Stomach (tissue), 9 donors: ENCODE data around the gene FAM168A. TPM values are rescaled to one million over a fixed set of nuclear protein-coding genes. Genes with fewer than 3 reads are reported as not detected.

Experiments
- DNase-seq, 2 donors: peaks; one replicate each; pipeline versions ENCODE4 v3.0.0 to v3.0.0-alpha.2; 2013 to 2019
- H3K27ac ChIP-seq, 5 donors: fragments of 200-600 bp in 4 of 5; sonication (generic) in 4 of 5; one replicate each; pipeline ENCODE4 v1.5.1; 2013 to 2019; ENCODE audit warnings: mild to moderate bottlenecking in 1 of 5, moderate library complexity in 1 of 5
- H3K27me3 ChIP-seq, 3 donors: fragments of 200-600 bp; sonication (generic); one replicate each; pipeline ENCODE4 v1.5.1; 2017 to 2019; ENCODE audit warnings: mixed run types in 1 of 3
- H3K36me3 ChIP-seq, 4 donors: fragments of 200-600 bp; sonication (generic); 1 replicate in 3 of 4; 2 replicates in 1 of 4; pipeline ENCODE4 v1.5.1; 2016 to 2019
- H3K4me1 ChIP-seq, 4 donors: fragments of 200-600 bp; sonication (generic); one replicate each; pipeline ENCODE4 v1.5.1; 2016 to 2019
- H3K4me3 ChIP-seq, 4 donors: fragments of 200-600 bp; sonication (generic) in 3 of 4; one replicate each; pipeline ENCODE4 v1.5.1; 2016 to 2019; ENCODE audit warnings: mild to moderate bottlenecking in 1 of 4
- H3K9me3 ChIP-seq, 4 donors: fragments of 200-600 bp; sonication (generic); one replicate each; pipeline ENCODE4 v1.5.1; 2016 to 2019
- EP300 ChIP-seq: sonication (generic); formaldehyde crosslinking; IDR thresholded peaks from one replicate; pipeline ENCODE4 v1.6.1; 2017; ENCODE audit warnings: antibody characterized with exemption
- POLR2A ChIP-seq, 4 donors: fragments of 450-650 bp; IDR thresholded peaks; one replicate each; pipeline ENCODE4 v1.6.1; 2016; ENCODE audit warnings: antibody characterized with exemption in 4 of 4, control low read depth in 2 of 4, mild to moderate bottlenecking in 1 of 4, moderate library complexity in 1 of 4
- POLR2AphosphoS5 ChIP-seq, 3 donors: sonication (generic); formaldehyde crosslinking; IDR thresholded peaks; one replicate each; pipeline ENCODE4 v1.6.1; 2016; ENCODE audit warnings: antibody characterized with exemption in 3 of 3
- WGBS, 5 donors: extraction: QIAGEN DNeasy Blood & Tissue Kit in 3 of 5; methylation state at CpG; one replicate each; pipeline versions ENCODE4 v1.1.5 to v1.1.7; 2013 to 2018; 5-methylcytosine and 5-hydroxymethylcytosine counted together
- intact Hi-C: fragments of 100-400 bp; cut with DNase I; formaldehyde crosslinking; loops from one replicate; pipeline ENCODE4 v1.15.1; 2023; ENCODE audit warnings: low total_unique reads
- polyA plus RNA-seq, 3 donors: library from polyadenylated mRNA; stranded (reverse); fragments of 200-250 nt; gene quantifications; one replicate each; pipeline ENCODE4 v1.2.3, GENCODE V29; 2013
- total RNA-seq, 5 donors: library from RNA; depleted of rRNA; stranded (reverse); fragments of >200 nt; gene quantifications; one replicate each; pipeline versions ENCODE4 v1.1.0 to v1.2.3, GENCODE V29; 2014 to 2016
- TF ChIP-seq, protein P1 (sequence below), 7 experiments: fragments of 450-650 bp in 4 of 7; fragments of 200-600 bp in 3 of 7; sonication (generic) in 3 of 7; IDR thresholded peaks; one replicate each; pipeline ENCODE4 v1.5.1; 2016 to 2019; ENCODE audit warnings: antibody characterized with exemption in 7 of 7, control low read depth in 2 of 7, mild to moderate bottlenecking in 1 of 7
- donor health status: healthy with polysubstance abuse.
- donor health status: Bipolar disorder and iron deficiency.
- donor health status: healthy.

Gene FAM168A
- total and polyA plus RNA-seq, 8 donors, result 4.3 to 25.4 (median 6.3) TPM

DNA sequence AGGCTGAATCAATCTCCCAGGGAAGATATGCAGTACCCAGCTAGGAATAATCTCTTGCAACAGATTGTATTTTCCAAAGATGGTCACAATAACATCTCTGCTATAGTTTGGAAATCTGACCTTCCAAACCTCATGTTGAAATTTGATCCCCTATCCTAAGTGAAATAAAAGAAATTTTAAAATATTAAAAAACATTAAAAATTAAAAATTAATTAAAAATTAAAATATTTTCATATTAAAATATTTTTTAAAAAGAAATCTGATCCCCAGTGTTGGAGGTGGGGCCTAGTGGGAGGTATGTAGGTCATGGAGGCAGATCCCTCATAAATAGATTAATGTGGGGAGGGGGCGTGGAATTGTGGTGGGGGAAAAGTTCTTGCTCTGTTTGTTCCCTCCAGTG lies 79.7 kb downstream of the FAM168A start:
- Histone ChIP-seq H3K4me3 (no peak overlapping the region), H3K9me3 (no peaks in the 10 kb centered on the region), H3K36me3 (no peaks in the 10 kb centered on the region), H3K4me1 (peaks cover 0 to 12% (median 0%) of the 10 kb centered on the region in 4 donors), H3K27ac (no peak overlapping the region), H3K27me3 (no peaks in the 10 kb centered on the region)
- 86 to 100% (median 95%) methylated on average over 1 of the region's 1 CpG for WGBS, 5 donors
- DNase-seq, result no peak
- intact Hi-C loops, result no loop called here
- TF ChIP-seq POLR2A (IDR thresholded peaks at IDR 0.05) (no peak), EP300 (no peak), POLR2AphosphoS5 (IDR thresholded peaks at IDR 0.05) (no peak)
- TF ChIP-seq, protein P1, sequence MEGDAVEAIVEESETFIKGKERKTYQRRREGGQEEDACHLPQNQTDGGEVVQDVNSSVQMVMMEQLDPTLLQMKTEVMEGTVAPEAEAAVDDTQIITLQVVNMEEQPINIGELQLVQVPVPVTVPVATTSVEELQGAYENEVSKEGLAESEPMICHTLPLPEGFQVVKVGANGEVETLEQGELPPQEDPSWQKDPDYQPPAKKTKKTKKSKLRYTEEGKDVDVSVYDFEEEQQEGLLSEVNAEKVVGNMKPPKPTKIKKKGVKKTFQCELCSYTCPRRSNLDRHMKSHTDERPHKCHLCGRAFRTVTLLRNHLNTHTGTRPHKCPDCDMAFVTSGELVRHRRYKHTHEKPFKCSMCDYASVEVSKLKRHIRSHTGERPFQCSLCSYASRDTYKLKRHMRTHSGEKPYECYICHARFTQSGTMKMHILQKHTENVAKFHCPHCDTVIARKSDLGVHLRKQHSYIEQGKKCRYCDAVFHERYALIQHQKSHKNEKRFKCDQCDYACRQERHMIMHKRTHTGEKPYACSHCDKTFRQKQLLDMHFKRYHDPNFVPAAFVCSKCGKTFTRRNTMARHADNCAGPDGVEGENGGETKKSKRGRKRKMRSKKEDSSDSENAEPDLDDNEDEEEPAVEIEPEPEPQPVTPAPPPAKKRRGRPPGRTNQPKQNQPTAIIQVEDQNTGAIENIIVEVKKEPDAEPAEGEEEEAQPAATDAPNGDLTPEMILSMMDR (IDR thresholded peaks at IDR 0.05), result no peak

DNA sequence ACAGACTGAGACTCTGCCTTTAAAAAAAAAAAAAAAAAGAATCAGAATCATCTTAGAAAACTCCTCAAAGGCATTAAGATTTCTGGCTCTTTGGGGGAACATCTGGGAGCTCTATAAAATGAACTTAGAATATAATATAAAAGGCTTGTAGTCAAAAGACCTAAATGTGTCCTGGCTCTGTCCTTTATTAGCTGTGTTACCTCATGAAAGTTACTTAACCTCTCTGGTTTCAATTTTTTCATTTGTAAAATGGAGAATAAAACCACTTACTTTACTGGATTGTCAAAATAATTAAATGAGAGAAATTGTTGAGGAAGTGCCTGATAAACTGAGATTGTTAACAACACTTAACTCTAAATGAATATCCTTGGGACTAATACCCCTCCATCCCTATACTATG lies 81.8 kb downstream of the FAM168A start:
- Histone ChIP-seq H3K27ac (no peak overlapping the region), H3K9me3 (no peaks in the 10 kb centered on the region), H3K36me3 (no peaks in the 10 kb centered on the region), H3K27me3 (no peaks in the 10 kb centered on the region), H3K4me1 (peaks cover 0 to 3% (median 0%) of the 10 kb centered on the region in 4 donors), H3K4me3 (no peak overlapping the region)
- no peak for DNase-seq
- intact Hi-C loops, result no loop called here
- no peak for TF ChIP-seq EP300
- TF ChIP-seq, protein P1 (IDR thresholded peaks at IDR 0.05), result no peak

DNA sequence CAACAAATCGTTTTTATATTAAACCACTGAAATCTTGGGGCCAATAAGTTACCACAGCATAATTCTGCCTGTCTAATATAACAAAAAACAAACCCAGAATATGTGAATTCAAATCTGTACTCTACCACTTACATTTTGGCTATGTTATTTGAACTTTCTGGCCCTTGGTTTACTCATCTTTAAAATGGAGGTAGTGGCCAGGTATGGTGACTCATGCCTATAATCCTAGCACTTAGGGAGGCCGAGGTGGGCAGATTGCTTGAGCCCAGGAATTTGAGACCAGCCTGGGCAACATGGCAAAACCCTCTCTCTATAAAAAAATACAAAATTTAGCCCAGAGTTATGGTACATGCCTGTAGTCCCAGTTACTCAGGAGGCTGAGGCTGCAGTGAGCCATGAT lies 84.2 kb downstream of the FAM168A start:
- TF ChIP-seq, protein P1 (IDR thresholded peaks at IDR 0.05), result no peak
- TF ChIP-seq EP300 (no peak), POLR2AphosphoS5 (IDR thresholded peaks at IDR 0.05) (no peak), POLR2A (IDR thresholded peaks at IDR 0.05) (no peak)
- H3K4me1 ChIP-seq, result no peaks in the 10 kb centered on the region
- DNase-seq, result no peak
- H3K27me3 ChIP-seq, result no peaks in the 10 kb centered on the region
- no peak overlapping the region for H3K27ac ChIP-seq
- WGBS, 5 donors, result 80 to 93% (median 89%) methylated on average over 2 of the region's 2 CpGs
- H3K9me3 ChIP-seq, result no peaks in the 10 kb centered on the region
- intact Hi-C loops, result no loop called here
- H3K36me3 ChIP-seq, result no peaks in the 10 kb centered on the region
- H3K4me3 ChIP-seq, result no peak overlapping the region

- Histone ChIP-seq H3K27ac (no peak overlapping the region), H3K9me3 (no peaks in the 10 kb centered on the region), H3K36me3 (no peaks in the 10 kb centered on the region), H3K4me3 (no peak overlapping the region), H3K4me1 (peaks cover 0 to 6% (median 0%) of the 10 kb centered on the region in 4 donors), H3K27me3 (no peaks in the 10 kb centered on the region)
- DNase-seq, result no peak
- TF ChIP-seq, protein P1 (IDR thresholded peaks at IDR 0.05), result no peak
- no peak for TF ChIP-seq POLR2AphosphoS5 (IDR thresholded peaks at IDR 0.05)
- TF ChIP-seq EP300, result no peak
- TF ChIP-seq POLR2A (IDR thresholded peaks at IDR 0.05), result no peak
- WGBS, 5 donors, result 79 to 90% (median 88%) methylated on average over 4 of the region's 4 CpGs
- intact Hi-C loops, result no loop called here
These were observed 87.0 kb downstream of the FAM168A start for GRCh38 chr11:73510877-73511276.
